Measurements from ENCODE around the gene SMIM13.

The SMIM13 gene

DNA sequence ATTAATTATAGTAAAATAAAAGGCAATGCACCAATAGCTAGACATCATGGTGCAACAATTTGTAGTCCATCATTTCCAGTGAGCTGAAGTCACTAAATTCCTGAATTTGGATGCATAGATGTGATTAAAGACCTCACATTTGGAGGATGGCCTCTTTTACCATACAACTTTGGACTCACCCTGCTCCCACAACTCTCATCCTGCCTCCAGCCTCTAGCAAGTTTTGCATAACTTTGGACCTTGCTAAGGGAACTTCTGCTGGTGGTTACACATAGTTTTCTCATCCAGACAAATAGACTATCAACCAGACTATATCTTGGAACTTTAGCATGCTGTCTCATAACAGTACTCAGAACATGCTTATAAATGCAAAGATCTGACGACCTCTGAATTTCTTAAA, 36.8 kb upstream of the SMIM13 start:
- no peaks in the 10 kb centered on the region for H3K9me2 ChIP-seq (replicated peaks; ENCODE audit: insufficient read depth, low read length)
- no peaks in the 10 kb centered on the region for H3K79me2 ChIP-seq (ENCODE audit: insufficient read depth, low read length)
- no peak overlapping the region for H3K9ac ChIP-seq (ENCODE audit: low read length)
- TF ChIP-seq, protein P1, sequence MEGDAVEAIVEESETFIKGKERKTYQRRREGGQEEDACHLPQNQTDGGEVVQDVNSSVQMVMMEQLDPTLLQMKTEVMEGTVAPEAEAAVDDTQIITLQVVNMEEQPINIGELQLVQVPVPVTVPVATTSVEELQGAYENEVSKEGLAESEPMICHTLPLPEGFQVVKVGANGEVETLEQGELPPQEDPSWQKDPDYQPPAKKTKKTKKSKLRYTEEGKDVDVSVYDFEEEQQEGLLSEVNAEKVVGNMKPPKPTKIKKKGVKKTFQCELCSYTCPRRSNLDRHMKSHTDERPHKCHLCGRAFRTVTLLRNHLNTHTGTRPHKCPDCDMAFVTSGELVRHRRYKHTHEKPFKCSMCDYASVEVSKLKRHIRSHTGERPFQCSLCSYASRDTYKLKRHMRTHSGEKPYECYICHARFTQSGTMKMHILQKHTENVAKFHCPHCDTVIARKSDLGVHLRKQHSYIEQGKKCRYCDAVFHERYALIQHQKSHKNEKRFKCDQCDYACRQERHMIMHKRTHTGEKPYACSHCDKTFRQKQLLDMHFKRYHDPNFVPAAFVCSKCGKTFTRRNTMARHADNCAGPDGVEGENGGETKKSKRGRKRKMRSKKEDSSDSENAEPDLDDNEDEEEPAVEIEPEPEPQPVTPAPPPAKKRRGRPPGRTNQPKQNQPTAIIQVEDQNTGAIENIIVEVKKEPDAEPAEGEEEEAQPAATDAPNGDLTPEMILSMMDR (IDR thresholded peaks at IDR 0.05; ENCODE audit: insufficient read depth, low read length, poor library complexity, severe bottlenecking), result no peak
- TF ChIP-seq EZH2phosphoT487 (conservative IDR thresholded peaks at IDR 0.05; ENCODE audit: low read length), result no peak
- H3K4me2 ChIP-seq (ENCODE audit: low read depth, low read length, poor library complexity, severe bottlenecking), result no peak overlapping the region
- no peaks in the 10 kb centered on the region for H3F3A ChIP-seq (ENCODE audit: insufficient read depth)
- H3K27me3 ChIP-seq (ENCODE audit: low read length), result no peaks in the 10 kb centered on the region
- no peak overlapping the region for H3K27ac ChIP-seq (ENCODE audit: low read depth, low read length)
- H4K20me1 ChIP-seq (ENCODE audit: low read depth, low read length), result no peaks in the 10 kb centered on the region
- no peak overlapping the region for H2AFZ ChIP-seq (ENCODE audit: low read depth, low read length, severe bottlenecking)
- no peak overlapping the region for H3K4me3 ChIP-seq (ENCODE audit: insufficient read depth, low read length, poor library complexity, severe bottlenecking)
- no peaks in the 10 kb centered on the region for H3K36me3 ChIP-seq (ENCODE audit: low read length)
- H3K9me3 ChIP-seq (ENCODE audit: insufficient read depth, low read length), result no peaks in the 10 kb centered on the region

DNA sequence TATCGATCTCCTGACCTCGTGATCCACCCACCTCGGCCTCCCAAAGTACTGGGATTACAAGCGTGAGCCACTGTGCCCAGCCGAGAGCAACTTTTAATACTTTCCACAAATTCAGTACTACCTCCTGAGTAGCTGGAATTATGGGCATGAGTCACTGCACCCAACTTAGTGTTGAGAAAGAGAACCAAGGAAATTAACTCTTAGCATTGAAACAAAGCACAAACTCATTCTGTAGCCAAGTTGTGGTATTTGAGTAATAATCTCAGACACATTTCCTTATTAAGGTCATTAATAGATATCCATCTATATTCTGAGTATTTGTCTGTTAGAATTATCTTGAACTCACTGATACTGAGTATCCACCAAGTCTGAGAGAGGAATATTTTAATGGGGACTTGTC, 35.2 kb upstream of the SMIM13 start:
- Histone ChIP-seq H3K4me2 (ENCODE audit: low read depth, low read length, poor library complexity, severe bottlenecking) (no peak overlapping the region), H3K9me2 (replicated peaks; ENCODE audit: insufficient read depth, low read length) (no peaks in the 10 kb centered on the region), H3K79me2 (ENCODE audit: insufficient read depth, low read length) (no peaks in the 10 kb centered on the region), H3K9ac (ENCODE audit: low read length) (no peak overlapping the region), H3K9me3 (ENCODE audit: insufficient read depth, low read length) (no peaks in the 10 kb centered on the region), H3K36me3 (ENCODE audit: low read length) (no peaks in the 10 kb centered on the region), H3F3A (ENCODE audit: insufficient read depth) (no peaks in the 10 kb centered on the region), H3K27ac (ENCODE audit: low read depth, low read length) (no peak overlapping the region), H3K27me3 (ENCODE audit: low read length) (no peaks in the 10 kb centered on the region), H4K20me1 (ENCODE audit: low read depth, low read length) (no peaks in the 10 kb centered on the region), H3K4me3 (ENCODE audit: insufficient read depth, low read length, poor library complexity, severe bottlenecking) (no peak overlapping the region), H2AFZ (ENCODE audit: low read depth, low read length, severe bottlenecking) (no peak overlapping the region)
- no peak for TF ChIP-seq EZH2phosphoT487 (conservative IDR thresholded peaks at IDR 0.05; ENCODE audit: low read length)
- TF ChIP-seq, protein P1 (IDR thresholded peaks at IDR 0.05; ENCODE audit: insufficient read depth, low read length, poor library complexity, severe bottlenecking), result no peak

- TF ChIP-seq EZH2phosphoT487 (conservative IDR thresholded peaks at IDR 0.05; ENCODE audit: low read length), result no peak
- TF ChIP-seq, protein P1 (IDR thresholded peaks at IDR 0.05; ENCODE audit: insufficient read depth, low read length, poor library complexity, severe bottlenecking), result no peak
- H3F3A ChIP-seq (ENCODE audit: insufficient read depth), result no peaks in the 10 kb centered on the region
- no peaks in the 10 kb centered on the region for H4K20me1 ChIP-seq (ENCODE audit: low read depth, low read length)
- no peaks in the 10 kb centered on the region for H3K9me2 ChIP-seq (replicated peaks; ENCODE audit: insufficient read depth, low read length)
- no peaks in the 10 kb centered on the region for H3K27me3 ChIP-seq (ENCODE audit: low read length)
- H3K27ac ChIP-seq (ENCODE audit: low read depth, low read length), result no peak overlapping the region
- no peak overlapping the region for H2AFZ ChIP-seq (ENCODE audit: low read depth, low read length, severe bottlenecking)
- H3K4me3 ChIP-seq (ENCODE audit: insufficient read depth, low read length, poor library complexity, severe bottlenecking), result no peak overlapping the region
- no peak overlapping the region for H3K4me2 ChIP-seq (ENCODE audit: low read depth, low read length, poor library complexity, severe bottlenecking)
- no peaks in the 10 kb centered on the region for H3K79me2 ChIP-seq (ENCODE audit: insufficient read depth, low read length)
- H3K9me3 ChIP-seq (ENCODE audit: insufficient read depth, low read length), result no peaks in the 10 kb centered on the region
- no peak overlapping the region for H3K9ac ChIP-seq (ENCODE audit: low read length)
- no peaks in the 10 kb centered on the region for H3K36me3 ChIP-seq (ENCODE audit: low read length)
These were observed 31.6 kb upstream of the SMIM13 start for GRCh38 chr6:11062083-11062482.

Measured in SU-DHL-6 (cell line).